Activated CD8-positive, alpha-beta T cell treated with anti-CD3 and anti-CD28 coated beads for 36 hours (primary cell): ENCODE results near the gene MTMR3. TPM values are rescaled to one million over a fixed set of nuclear protein-coding genes. Genes with fewer than 3 reads are reported as not detected.
A peak's percentile ranks its signal among the peaks of the same experiment; 100 is the strongest.

ENCODE experiments used
- ATAC-seq: fragments of 200-7000 bp; cut with Tn5 transposase; one replicate; pipeline ENCODE4 v1.10.0; 2021; ENCODE audit warnings: mild to moderate bottlenecking, moderate library complexity
- CTCF ChIA-PET: fragments of 350-600 bp; sonication (Branson Sonifier 250); formaldehyde crosslinking; loops from one replicate; lab custom pipeline; 2021; ENCODE audit warnings: antibody characterized with exemption; lab: Charles Lee
- POLR2A ChIA-PET: fragments of 350-600 bp; sonication (Branson Sonifier 250); formaldehyde crosslinking; loops from one replicate; lab custom pipeline; 2021; ENCODE audit warnings: antibody characterized with exemption; lab: Charles Lee
- DNase-seq: peaks from one replicate; pipeline ENCODE4 v3.0.0-alpha.2; 2020
- H3K27ac Mint-ChIP-seq: one replicate; pipeline ENCODE4 v1.8.0; 2021; ENCODE audit warnings: mild to moderate bottlenecking, mixed read lengths
- H3K27me3 Mint-ChIP-seq: one replicate; pipeline ENCODE4 v1.8.0; 2021; ENCODE audit warnings: mixed read lengths
- H3K36me3 Mint-ChIP-seq: one replicate; pipeline ENCODE4 v1.8.0; 2021; ENCODE audit warnings: low read depth, mixed read lengths
- H3K4me1 Mint-ChIP-seq: one replicate; pipeline ENCODE4 v1.8.0; 2021; ENCODE audit warnings: low read depth, mixed read lengths
- H3K4me3 Mint-ChIP-seq: one replicate; pipeline ENCODE4 v1.8.0; 2021; ENCODE audit warnings: mild to moderate bottlenecking, moderate library complexity, mixed read lengths
- H3K9me3 Mint-ChIP-seq: one replicate; pipeline ENCODE4 v1.8.0; 2021; ENCODE audit warnings: mixed read lengths
- intact Hi-C: fragments of 100-400 bp; cut with micrococcal nuclease; formaldehyde crosslinking; loops from one replicate; pipeline ENCODE4 v1.10.0; 2022
- total RNA-seq, 2 experiments: library from RNA; stranded (reverse); gene quantifications; one replicate each; pipeline ENCODE4 v1.2.3, GENCODE V29; 2021
- TF ChIP-seq, protein P1 (sequence below): fragments of 200-600 bp; IDR thresholded peaks from one replicate; pipeline ENCODE4 v1.8.0; 2022; ENCODE audit warnings: antibody characterized with exemption, mild to moderate bottlenecking

The MTMR3 gene
- total RNA-seq, 2 experiments from 2014 or later = 19.5 to 21.3 TPM

DNA sequence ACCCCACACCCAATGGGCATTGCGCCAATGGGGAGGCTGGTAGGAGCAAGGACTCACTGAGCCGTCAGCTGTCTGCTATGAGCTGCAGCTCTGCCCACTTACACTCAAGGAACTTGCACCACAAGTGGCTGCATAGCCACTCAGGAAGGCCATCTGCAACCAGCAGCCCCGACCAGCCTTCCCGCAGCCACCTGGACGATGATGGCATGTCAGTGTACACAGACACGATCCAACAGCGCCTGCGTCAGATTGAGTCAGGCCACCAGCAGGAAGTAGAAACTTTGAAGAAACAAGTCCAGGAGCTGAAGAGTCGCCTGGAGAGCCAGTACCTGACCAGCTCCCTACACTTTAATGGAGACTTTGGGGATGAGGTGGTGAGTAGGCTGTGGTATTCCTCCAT is 137.5 kb downstream of the MTMR3 start:
- DNase-seq = no peak
- Mint-ChIP-seq H3K4me3 (no peak overlapping the region), H3K27me3 (no peaks in the 10 kb centered on the region), H3K36me3 (peaks cover 33% of the 10 kb centered on the region), H3K4me1 (peaks cover 12% of the 10 kb centered on the region), H3K9me3 (no peaks in the 10 kb centered on the region), H3K27ac (no peak overlapping the region)
- ATAC-seq = no peak
- intact Hi-C loops = no loop called here
- CTCF ChIA-PET = interaction anchor here (1.5 to 2.2 kb wide), 2 partner anchors 16 to 68 kb away, joined by 7 to 8 read pairs; no protein-coding TSS in a partner anchor
- TF ChIP-seq, protein P1, sequence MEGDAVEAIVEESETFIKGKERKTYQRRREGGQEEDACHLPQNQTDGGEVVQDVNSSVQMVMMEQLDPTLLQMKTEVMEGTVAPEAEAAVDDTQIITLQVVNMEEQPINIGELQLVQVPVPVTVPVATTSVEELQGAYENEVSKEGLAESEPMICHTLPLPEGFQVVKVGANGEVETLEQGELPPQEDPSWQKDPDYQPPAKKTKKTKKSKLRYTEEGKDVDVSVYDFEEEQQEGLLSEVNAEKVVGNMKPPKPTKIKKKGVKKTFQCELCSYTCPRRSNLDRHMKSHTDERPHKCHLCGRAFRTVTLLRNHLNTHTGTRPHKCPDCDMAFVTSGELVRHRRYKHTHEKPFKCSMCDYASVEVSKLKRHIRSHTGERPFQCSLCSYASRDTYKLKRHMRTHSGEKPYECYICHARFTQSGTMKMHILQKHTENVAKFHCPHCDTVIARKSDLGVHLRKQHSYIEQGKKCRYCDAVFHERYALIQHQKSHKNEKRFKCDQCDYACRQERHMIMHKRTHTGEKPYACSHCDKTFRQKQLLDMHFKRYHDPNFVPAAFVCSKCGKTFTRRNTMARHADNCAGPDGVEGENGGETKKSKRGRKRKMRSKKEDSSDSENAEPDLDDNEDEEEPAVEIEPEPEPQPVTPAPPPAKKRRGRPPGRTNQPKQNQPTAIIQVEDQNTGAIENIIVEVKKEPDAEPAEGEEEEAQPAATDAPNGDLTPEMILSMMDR = no peak
- POLR2A ChIA-PET = interaction anchor here (0.7 kb wide), 1 partner anchor 23 kb away, joined by 3 read pairs; no protein-coding TSS in a partner anchor

DNA sequence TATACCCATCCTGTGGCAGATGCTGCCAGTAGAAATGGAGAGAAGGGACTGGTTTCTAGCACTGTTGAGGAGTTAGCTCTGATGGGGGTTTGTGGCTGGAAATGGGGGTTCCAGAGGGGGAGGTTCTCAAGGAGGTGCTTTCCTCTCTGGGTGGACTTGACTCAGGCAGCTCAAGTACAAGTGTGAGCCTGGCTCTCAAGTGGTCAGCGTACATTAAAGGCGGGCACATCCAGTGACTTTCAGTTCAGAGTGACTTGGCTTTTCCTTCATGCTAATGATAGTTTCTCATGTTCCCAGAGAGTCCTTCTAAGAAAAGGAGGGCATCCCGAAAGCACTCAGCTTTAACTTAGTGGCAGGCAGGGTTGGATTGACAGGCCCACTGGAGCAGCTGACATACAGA is 138.4 kb downstream of the MTMR3 start:
- intact Hi-C loops = no loop called here
- ChIA-PET CTCF (interaction anchor here (1.5 to 2.2 kb wide), 2 partner anchors 16 to 67 kb away, joined by 7 to 8 read pairs; no protein-coding TSS in a partner anchor), POLR2A (no interaction called here)
- no peaks in the 10 kb centered on the region for H3K27me3 Mint-ChIP-seq
- ATAC-seq (no peak), DNase-seq (no peak)
- peaks cover 12% of the 10 kb centered on the region for H3K4me1 Mint-ChIP-seq
- no peak overlapping the region for H3K4me3 Mint-ChIP-seq
- peak overlapping the region; percentile 35 for H3K27ac Mint-ChIP-seq
- H3K36me3 Mint-ChIP-seq = peaks cover 33% of the 10 kb centered on the region
- TF ChIP-seq, protein P1 = no peak
- H3K9me3 Mint-ChIP-seq = no peaks in the 10 kb centered on the region

DNA sequence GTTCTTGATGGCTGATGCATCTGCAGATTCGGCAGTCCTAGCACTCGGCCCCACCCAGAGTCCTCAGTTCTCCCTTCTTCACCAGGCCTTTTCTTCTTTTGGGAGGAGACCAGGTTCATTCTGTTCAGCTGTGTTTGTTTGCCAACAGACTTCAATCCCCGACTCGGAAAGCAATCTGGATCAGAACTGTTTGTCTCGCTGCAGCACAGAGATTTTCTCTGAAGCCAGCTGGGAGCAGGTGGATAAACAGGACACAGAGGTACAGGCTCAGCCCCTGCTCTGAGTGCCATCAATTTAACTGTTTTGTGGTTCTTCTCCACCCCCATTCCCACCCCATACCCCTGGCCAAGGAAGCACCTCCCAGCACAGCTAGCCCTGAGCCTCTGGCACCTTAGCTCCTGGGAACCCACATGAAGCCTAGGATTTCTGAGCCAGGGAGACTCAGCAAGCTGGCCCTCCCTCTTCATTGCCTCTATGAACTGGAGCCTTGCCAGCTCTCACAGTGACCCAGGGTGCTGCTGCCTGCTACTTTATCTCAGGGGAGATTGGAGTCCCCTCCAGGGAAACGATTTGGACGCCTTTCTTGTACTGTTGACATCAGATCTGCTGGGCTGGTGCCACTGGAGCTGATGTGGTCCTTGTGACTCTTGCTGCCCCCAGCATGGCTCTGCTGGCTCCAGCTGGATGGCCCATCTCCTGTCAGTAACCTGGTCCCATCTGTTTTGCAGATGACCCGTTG is 139.1 kb downstream of the MTMR3 start:
- H3K27ac Mint-ChIP-seq = peak overlapping the region; percentile 84
- ChIA-PET CTCF (interaction anchor here (1.0 to 1.5 kb wide), 3 partner anchors 17 to 67 kb away, joined by 3 to 8 read pairs (median 4); no protein-coding TSS in a partner anchor), POLR2A (interaction anchor here (0.8 kb wide), 2 partner anchors 17 to 79 kb away, joined by 3 read pairs; no protein-coding TSS in a partner anchor)
- H3K36me3 Mint-ChIP-seq = peaks cover 36% of the 10 kb centered on the region
- no peak overlapping the region for H3K4me3 Mint-ChIP-seq
- DNase-seq (no peak), ATAC-seq (no peak)
- H3K9me3 Mint-ChIP-seq = no peaks in the 10 kb centered on the region
- TF ChIP-seq, protein P1 = no peak
- intact Hi-C loops = no loop called here
- peaks cover 12% of the 10 kb centered on the region for H3K4me1 Mint-ChIP-seq
- H3K27me3 Mint-ChIP-seq = no peaks in the 10 kb centered on the region

DNA sequence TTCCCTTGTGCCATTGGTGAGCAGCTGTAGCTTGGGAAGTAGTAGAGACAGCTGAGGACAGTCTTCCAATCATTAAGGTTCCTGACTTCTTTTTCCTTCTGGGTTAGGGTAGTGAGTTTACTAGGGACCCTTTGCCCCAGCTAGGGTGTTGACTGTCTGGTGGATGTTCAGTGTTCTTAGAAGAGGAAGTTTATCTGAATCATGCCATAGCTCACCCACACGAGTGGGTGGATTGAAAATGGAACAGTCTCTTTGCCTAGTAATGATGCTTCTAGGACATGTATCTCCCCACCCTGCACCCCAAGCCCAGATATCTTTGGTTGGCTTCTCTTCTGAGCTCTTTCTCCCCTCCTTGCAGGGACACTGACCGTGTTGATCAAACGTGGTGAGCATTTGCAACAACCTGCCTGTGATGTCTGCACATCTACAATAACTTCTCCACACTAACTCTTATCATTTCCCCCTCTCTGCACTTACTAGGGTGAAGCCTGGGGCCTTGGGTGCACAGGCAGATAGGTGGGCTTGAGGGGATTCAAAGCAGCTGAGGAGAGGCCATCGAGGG is 140.2 kb downstream of the MTMR3 start:
- TF ChIP-seq, protein P1 = no peak
- Mint-ChIP-seq H3K4me3 (no peak overlapping the region), H3K9me3 (no peaks in the 10 kb centered on the region), H3K27ac (peak overlapping the region; percentile 84), H3K27me3 (no peaks in the 10 kb centered on the region), H3K4me1 (peaks cover 12% of the 10 kb centered on the region), H3K36me3 (peaks cover 35% of the 10 kb centered on the region)
- ChIA-PET CTCF (interaction anchor here (0.7 to 3.1 kb wide), 2 partner anchors 18 to 398 kb away, joined by 3 to 11 read pairs; no protein-coding TSS in a partner anchor), POLR2A (interaction anchor here (0.8 kb wide), 1 partner anchor 16 kb away, joined by 3 read pairs; no protein-coding TSS in a partner anchor)
- DNase-seq = peak; percentile 54
- ATAC-seq = peak; percentile 83
- intact Hi-C loops = no loop called here
